Gastroesophageal sphincter (tissue), 3 donors: Measurements from ENCODE around the gene LCMT1.

Source experiments
- EP300 ChIP-seq: sonication (generic); formaldehyde crosslinking; IDR thresholded peaks from one replicate; pipeline ENCODE4 v1.6.1; 2017; ENCODE audit warnings: antibody characterized with exemption, mild to moderate bottlenecking
- POLR2A ChIP-seq, 2 donors: fragments of 450-650 bp; IDR thresholded peaks; one replicate each; pipeline ENCODE4 v1.6.1; 2017; ENCODE audit warnings: antibody characterized with exemption in 2 of 2, mild to moderate bottlenecking in 2 of 2, moderate library complexity in 1 of 2
- POLR2AphosphoS5 ChIP-seq: sonication (generic); formaldehyde crosslinking; IDR thresholded peaks from one replicate; pipeline ENCODE4 v1.6.1; 2017; ENCODE audit warnings: antibody characterized with exemption
- TF ChIP-seq, protein P1 (sequence below), 4 experiments: fragments of 200-600 bp in 2 of 4; fragments of 450-650 bp in 2 of 4; sonication (generic) in 1 of 4; IDR thresholded peaks; one replicate each; pipeline ENCODE4 v1.5.1; 2017 to 2019; ENCODE audit warnings: antibody characterized with exemption in 4 of 4, mild to moderate bottlenecking in 2 of 4, moderate library complexity in 2 of 4

- TF ChIP-seq, protein P1, sequence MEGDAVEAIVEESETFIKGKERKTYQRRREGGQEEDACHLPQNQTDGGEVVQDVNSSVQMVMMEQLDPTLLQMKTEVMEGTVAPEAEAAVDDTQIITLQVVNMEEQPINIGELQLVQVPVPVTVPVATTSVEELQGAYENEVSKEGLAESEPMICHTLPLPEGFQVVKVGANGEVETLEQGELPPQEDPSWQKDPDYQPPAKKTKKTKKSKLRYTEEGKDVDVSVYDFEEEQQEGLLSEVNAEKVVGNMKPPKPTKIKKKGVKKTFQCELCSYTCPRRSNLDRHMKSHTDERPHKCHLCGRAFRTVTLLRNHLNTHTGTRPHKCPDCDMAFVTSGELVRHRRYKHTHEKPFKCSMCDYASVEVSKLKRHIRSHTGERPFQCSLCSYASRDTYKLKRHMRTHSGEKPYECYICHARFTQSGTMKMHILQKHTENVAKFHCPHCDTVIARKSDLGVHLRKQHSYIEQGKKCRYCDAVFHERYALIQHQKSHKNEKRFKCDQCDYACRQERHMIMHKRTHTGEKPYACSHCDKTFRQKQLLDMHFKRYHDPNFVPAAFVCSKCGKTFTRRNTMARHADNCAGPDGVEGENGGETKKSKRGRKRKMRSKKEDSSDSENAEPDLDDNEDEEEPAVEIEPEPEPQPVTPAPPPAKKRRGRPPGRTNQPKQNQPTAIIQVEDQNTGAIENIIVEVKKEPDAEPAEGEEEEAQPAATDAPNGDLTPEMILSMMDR (IDR thresholded peaks at IDR 0.05) = no peak
- no peak for TF ChIP-seq POLR2A (IDR thresholded peaks at IDR 0.05)
- no peak for TF ChIP-seq EP300
- TF ChIP-seq POLR2AphosphoS5 = no peak
Observed at GRCh38 chr16:25135254-25135878, 23.8 kb downstream of the LCMT1 start.
